C4-2B (cell line): Measurements from ENCODE around the gene DCAF6.

Experiments
- ZFX ChIP-seq: fragments of 450-650 bp; IDR thresholded peaks from 2 replicates; pipeline ENCODE4 v1.6.1; 2017
- TF ChIP-seq, protein P1 (sequence below): fragments of 450-650 bp; conservative IDR thresholded peaks from 2 replicates; pipeline ENCODE4 v1.5.1; 2017; ENCODE audit warnings: mild to moderate bottlenecking

- TF ChIP-seq, protein P1, sequence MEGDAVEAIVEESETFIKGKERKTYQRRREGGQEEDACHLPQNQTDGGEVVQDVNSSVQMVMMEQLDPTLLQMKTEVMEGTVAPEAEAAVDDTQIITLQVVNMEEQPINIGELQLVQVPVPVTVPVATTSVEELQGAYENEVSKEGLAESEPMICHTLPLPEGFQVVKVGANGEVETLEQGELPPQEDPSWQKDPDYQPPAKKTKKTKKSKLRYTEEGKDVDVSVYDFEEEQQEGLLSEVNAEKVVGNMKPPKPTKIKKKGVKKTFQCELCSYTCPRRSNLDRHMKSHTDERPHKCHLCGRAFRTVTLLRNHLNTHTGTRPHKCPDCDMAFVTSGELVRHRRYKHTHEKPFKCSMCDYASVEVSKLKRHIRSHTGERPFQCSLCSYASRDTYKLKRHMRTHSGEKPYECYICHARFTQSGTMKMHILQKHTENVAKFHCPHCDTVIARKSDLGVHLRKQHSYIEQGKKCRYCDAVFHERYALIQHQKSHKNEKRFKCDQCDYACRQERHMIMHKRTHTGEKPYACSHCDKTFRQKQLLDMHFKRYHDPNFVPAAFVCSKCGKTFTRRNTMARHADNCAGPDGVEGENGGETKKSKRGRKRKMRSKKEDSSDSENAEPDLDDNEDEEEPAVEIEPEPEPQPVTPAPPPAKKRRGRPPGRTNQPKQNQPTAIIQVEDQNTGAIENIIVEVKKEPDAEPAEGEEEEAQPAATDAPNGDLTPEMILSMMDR, result no peak
- TF ChIP-seq ZFX, result peak; percentile 43
These were observed at the start of gene DCAF6 for GRCh38 chr1:167936068-167936929.
